MG63 (cell line): ENCODE measurements around the gene FAM107B. TPM values are rescaled to one million over a fixed set of nuclear protein-coding genes. Genes with fewer than 3 reads are reported as not detected.
"Not testable (repeated sequence)": the region's sequence is repeated elsewhere in the genome, so short reads cannot be mapped to it uniquely, and the experiment has no call there.

Source experiments
- DNase-seq: peaks from one replicate; pipeline ENCODE4 v3.0.0-alpha.2; 2020
- H3K27me3 ChIP-seq: fragments of 250-450 bp; sonication (Bioruptor Pico); 2 replicates; pipeline ENCODE4 v1.5.1; 2020; ENCODE audit warnings: mild to moderate bottlenecking, moderate library complexity
- H3K36me3 ChIP-seq: fragments of 250-450 bp; sonication (Bioruptor Pico); 2 replicates; pipeline ENCODE4 v1.5.1; 2020; ENCODE audit warnings: mild to moderate bottlenecking, moderate library complexity
- H3K4me3 ChIP-seq: fragments of 250-450 bp; sonication (Bioruptor Pico); 2 replicates; pipeline ENCODE4 v1.5.1; 2020; ENCODE audit warnings: mild to moderate bottlenecking, moderate library complexity
- H3K9me3 ChIP-seq: fragments of 250-450 bp; sonication (Bioruptor Pico); 2 replicates; pipeline ENCODE4 v1.5.1; 2020; ENCODE audit warnings: mild to moderate bottlenecking, moderate library complexity
- total RNA-seq: library from RNA; depleted of rRNA; stranded (reverse); fragments of >200 nt; shearing (Covaris generic); gene quantifications from 2 replicates; pipeline ENCODE4 v1.2.3, GENCODE V29; 2014; ENCODE audit warnings: low replicate concordance

The FAM107B gene
- total RNA-seq, 1 experiment from 2014 or later = 62.0 TPM

GRCh38 chr10:14688189-14688588, 86.5 kb downstream of the FAM107B start:
- DNase-seq, H3K4me3 ChIP-seq, H3K36me3 ChIP-seq, H3K27me3 ChIP-seq, H3K9me3 ChIP-seq: not testable (repeated sequence)

- Histone ChIP-seq H3K27me3 (no peaks in the 10 kb centered on the region), H3K36me3 (no peaks in the 10 kb centered on the region), H3K9me3 (0 out of 2 replicates have a peak, but pooled peaks cover 2% of the 10 kb centered on the region), H3K4me3 (no peak overlapping the region)
- DNase-seq = no peak
Measured at GRCh38 chr10:14687340-14687739, 87.4 kb downstream of the FAM107B start.

- Histone ChIP-seq H3K4me3 (no peak overlapping the region), H3K36me3 (no peaks in the 10 kb centered on the region), H3K27me3 (no peaks in the 10 kb centered on the region), H3K9me3 (0 out of 2 replicates have a peak, but pooled peaks cover 2% of the 10 kb centered on the region)
- DNase-seq = no peak
Measured at GRCh38 chr10:14686356-14686755, 88.3 kb downstream of the FAM107B start.

- H3K9me3 ChIP-seq = 0 out of 2 replicates have a peak, but pooled peaks cover 2% of the 10 kb centered on the region
- H3K36me3 ChIP-seq = no peaks in the 10 kb centered on the region
- no peaks in the 10 kb centered on the region for H3K27me3 ChIP-seq
- no peak for DNase-seq
- no peak overlapping the region for H3K4me3 ChIP-seq
Measured at GRCh38 chr10:14684354-14684753, 90.3 kb downstream of the FAM107B start.

- DNase-seq = no peak
Measured at GRCh38 chr10:14683256-14683655, 91.4 kb downstream of the FAM107B start.

GRCh38 chr10:14681802-14682201, 92.9 kb downstream of the FAM107B start:
- Histone ChIP-seq H3K9me3 (0 out of 2 replicates have a peak, but pooled peaks cover 2% of the 10 kb centered on the region), H3K27me3 (no peaks in the 10 kb centered on the region), H3K4me3 (no peak overlapping the region), H3K36me3 (no peaks in the 10 kb centered on the region)
- DNase-seq = no peak

More at GRCh38 chr10:14683256-14683655, 91.4 kb downstream of the FAM107B start:
- Histone ChIP-seq H3K4me3 (no peak overlapping the region), H3K9me3 (0 out of 2 replicates have a peak, but pooled peaks cover 2% of the 10 kb centered on the region), H3K36me3 (no peaks in the 10 kb centered on the region), H3K27me3 (no peaks in the 10 kb centered on the region)

- no peaks in the 10 kb centered on the region for H3K27me3 ChIP-seq
- H3K4me3 ChIP-seq = no peak overlapping the region
- H3K36me3 ChIP-seq = no peaks in the 10 kb centered on the region
- DNase-seq = no peak
- 0 out of 2 replicates have a peak, but pooled peaks cover 2% of the 10 kb centered on the region for H3K9me3 ChIP-seq
Measured at GRCh38 chr10:14681305-14681704, 93.4 kb downstream of the FAM107B start.

- no peaks in the 10 kb centered on the region for H3K27me3 ChIP-seq
- H3K4me3 ChIP-seq = no peak overlapping the region
- no peak for DNase-seq
- H3K9me3 ChIP-seq = 0 out of 2 replicates have a peak, but pooled peaks cover 2% of the 10 kb centered on the region
- H3K36me3 ChIP-seq = no peaks in the 10 kb centered on the region
Measured at GRCh38 chr10:14678637-14679036, 96.1 kb downstream of the FAM107B start.

- no peaks in the 10 kb centered on the region for H3K9me3 ChIP-seq
- H3K4me3 ChIP-seq = no peak overlapping the region
- no peak for DNase-seq
- H3K36me3 ChIP-seq = no peaks in the 10 kb centered on the region
- no peaks in the 10 kb centered on the region for H3K27me3 ChIP-seq
Measured at GRCh38 chr10:14676732-14677131, 98.0 kb downstream of the FAM107B start.

GRCh38 chr10:14674376-14675050, 100.2 kb downstream of the FAM107B start:
- H3K27me3 ChIP-seq = no peaks in the 10 kb centered on the region
- H3K36me3 ChIP-seq = no peaks in the 10 kb centered on the region
- no peak overlapping the region for H3K4me3 ChIP-seq
- no peaks in the 10 kb centered on the region for H3K9me3 ChIP-seq
- no peak for DNase-seq

GRCh38 chr10:14673189-14673861, 101.4 kb downstream of the FAM107B start:
- no peaks in the 10 kb centered on the region for H3K36me3 ChIP-seq
- no peak for DNase-seq
- H3K4me3 ChIP-seq = no peak overlapping the region
- no peaks in the 10 kb centered on the region for H3K27me3 ChIP-seq
- no peaks in the 10 kb centered on the region for H3K9me3 ChIP-seq

GRCh38 chr10:14671386-14671831, 103.3 kb downstream of the FAM107B start:
- peak; percentile 36 for DNase-seq
- no peak overlapping the region for H3K4me3 ChIP-seq
- H3K27me3 ChIP-seq = no peaks in the 10 kb centered on the region
- no peaks in the 10 kb centered on the region for H3K9me3 ChIP-seq
- no peaks in the 10 kb centered on the region for H3K36me3 ChIP-seq

GRCh38 chr10:14670551-14671240, 104.0 kb downstream of the FAM107B start:
- H3K27me3 ChIP-seq = no peaks in the 10 kb centered on the region
- H3K9me3 ChIP-seq = no peaks in the 10 kb centered on the region
- DNase-seq = peak; percentile 15
- H3K36me3 ChIP-seq = no peaks in the 10 kb centered on the region
- no peak overlapping the region for H3K4me3 ChIP-seq

GRCh38 chr10:14669576-14669975, 105.1 kb downstream of the FAM107B start:
- no peak for DNase-seq
- Histone ChIP-seq H3K36me3 (no peaks in the 10 kb centered on the region), H3K4me3 (no peak overlapping the region), H3K9me3 (no peaks in the 10 kb centered on the region), H3K27me3 (no peaks in the 10 kb centered on the region)

GRCh38 chr10:14667781-14668180, 106.9 kb downstream of the FAM107B start:
- Histone ChIP-seq H3K27me3 (no peaks in the 10 kb centered on the region), H3K9me3 (no peaks in the 10 kb centered on the region), H3K4me3 (no peak overlapping the region), H3K36me3 (no peaks in the 10 kb centered on the region)
- no peak for DNase-seq

- no peaks in the 10 kb centered on the region for H3K9me3 ChIP-seq
- no peaks in the 10 kb centered on the region for H3K27me3 ChIP-seq
- H3K36me3 ChIP-seq = no peaks in the 10 kb centered on the region
- DNase-seq = no peak
- no peak overlapping the region for H3K4me3 ChIP-seq
Measured at GRCh38 chr10:14667280-14667679, 107.4 kb downstream of the FAM107B start.
